WTC11 (cell line): ENCODE measurements around the gene CCNQ. TPM values are rescaled to one million over a fixed set of nuclear protein-coding genes. Genes with fewer than 3 reads are reported as not detected.
A peak's percentile ranks its signal among the peaks of the same experiment; 100 is the strongest.

Experiments
- ATAC-seq: fragments of 200-7000 bp; cut with Tn5 transposase; 2 replicates; pipeline ENCODE4 v1.10.0; 2021; ENCODE audit warnings: mild to moderate bottlenecking, moderate library complexity
- CTCF ChIA-PET: fragments of 300-600 bp; sonication (Branson Sonifier 250); formaldehyde crosslinking; loops from one replicate; lab custom pipeline; 2021; ENCODE audit warnings: antibody characterized with exemption; lab: Charles Lee
- POLR2A ChIA-PET: fragments of 350-600 bp; sonication (Branson Sonifier 250); formaldehyde crosslinking; loops from one replicate; lab custom pipeline; 2021; ENCODE audit warnings: antibody characterized with exemption; lab: Charles Lee
- DNase-seq: peaks from one replicate; pipeline ENCODE4 v3.0.0; 2021; ENCODE audit warnings: low spot score
- H3K27ac Mint-ChIP-seq: 2 replicates; pipeline ENCODE4 v1.8.0; 2021; ENCODE audit warnings: mixed read lengths
- H3K27me3 Mint-ChIP-seq: 2 replicates; pipeline ENCODE4 v1.8.0; 2021; ENCODE audit warnings: low read depth, mild to moderate bottlenecking, moderate library complexity, mixed read lengths
- H3K36me3 Mint-ChIP-seq: 2 replicates; pipeline ENCODE4 v1.8.0; 2021; ENCODE audit warnings: mixed read lengths
- H3K4me1 Mint-ChIP-seq: 2 replicates; pipeline ENCODE4 v1.8.0; 2022; ENCODE audit warnings: mixed read lengths
- H3K4me3 Mint-ChIP-seq: 2 replicates; pipeline ENCODE4 v1.8.0; 2021; ENCODE audit warnings: mild to moderate bottlenecking, moderate library complexity, mixed read lengths
- H3K9me3 Mint-ChIP-seq: 2 replicates; pipeline ENCODE4 v1.8.0; 2021; ENCODE audit warnings: mixed read lengths
- ATF2 ChIP-seq: sonication (generic); formaldehyde crosslinking; IDR thresholded peaks from 2 replicates; pipeline ENCODE4 v1.8.1; 2022; ENCODE audit warnings: low read depth, missing genetic modification reagents, borderline replicate concordance
- ATF6 ChIP-seq: sonication (generic); formaldehyde crosslinking; IDR thresholded peaks from 2 replicates; pipeline ENCODE4 v1.8.1; 2023; ENCODE audit warnings: mild to moderate bottlenecking, missing genetic modification reagents
- E2F4 ChIP-seq: sonication (generic); formaldehyde crosslinking; IDR thresholded peaks from 2 replicates; pipeline ENCODE4 v1.8.1; 2022; ENCODE audit warnings: low read depth, mild to moderate bottlenecking, moderate library complexity, missing genetic modification reagents, borderline replicate concordance
- FOXJ3 ChIP-seq: sonication (generic); formaldehyde crosslinking; IDR thresholded peaks from 2 replicates; pipeline ENCODE4 v1.9.0; 2021; ENCODE audit warnings: missing genetic modification reagents, mild to moderate bottlenecking, borderline replicate concordance
- FOXP1 ChIP-seq: sonication (generic); formaldehyde crosslinking; IDR thresholded peaks from 2 replicates; pipeline ENCODE4 v1.8.0; 2022; ENCODE audit warnings: missing genetic modification reagents, mild to moderate bottlenecking, moderate library complexity, borderline replicate concordance
- GABPB1 ChIP-seq: sonication (generic); formaldehyde crosslinking; IDR thresholded peaks from 2 replicates; pipeline ENCODE4 v1.8.1; 2023; ENCODE audit warnings: mild to moderate bottlenecking, missing genetic modification reagents
- GTF2I ChIP-seq: fragments of 250-450 bp; sonication (Bioruptor Pico); conservative IDR thresholded peaks from 2 replicates; pipeline ENCODE4 v1.4.0; 2021; ENCODE audit warnings: mild to moderate bottlenecking
- HMGA2 ChIP-seq: fragments of 250-450 bp; sonication (Bioruptor Pico); IDR thresholded peaks from 2 replicates; pipeline ENCODE4 v1.4.0; 2021; ENCODE audit warnings: mild to moderate bottlenecking, moderate library complexity
- HMGXB4 ChIP-seq: sonication (generic); formaldehyde crosslinking; IDR thresholded peaks from 2 replicates; pipeline ENCODE4 v1.8.1; 2023; ENCODE audit warnings: mild to moderate bottlenecking, moderate library complexity, missing genetic modification reagents
- IRF1 ChIP-seq: sonication (generic); formaldehyde crosslinking; IDR thresholded peaks from 2 replicates; pipeline ENCODE4 v1.8.0; 2023; ENCODE audit warnings: missing genetic modification reagents
- MYBL2 ChIP-seq: sonication (generic); formaldehyde crosslinking; IDR thresholded peaks from 2 replicates; pipeline ENCODE4 v1.8.1; 2023; ENCODE audit warnings: mild to moderate bottlenecking, moderate library complexity, missing genetic modification reagents
- NFE2L1 ChIP-seq: sonication (generic); formaldehyde crosslinking; IDR thresholded peaks from 2 replicates; pipeline ENCODE4 v1.8.1; 2023; ENCODE audit warnings: missing genetic modification reagents
- NR3C1 ChIP-seq: sonication (generic); formaldehyde crosslinking; conservative IDR thresholded peaks from 2 replicates; pipeline ENCODE4 v1.8.1; 2023; ENCODE audit warnings: low read depth, mild to moderate bottlenecking, missing genetic modification reagents
- SMAD3 ChIP-seq: sonication (generic); formaldehyde crosslinking; IDR thresholded peaks from 2 replicates; pipeline ENCODE4 v1.8.0; 2022; ENCODE audit warnings: missing genetic modification reagents, mild to moderate bottlenecking, borderline replicate concordance
- SP1 ChIP-seq: sonication (generic); formaldehyde crosslinking; conservative IDR thresholded peaks from 2 replicates; pipeline ENCODE4 v1.8.1; 2022; ENCODE audit warnings: missing genetic modification reagents
- TEAD1 ChIP-seq: sonication (generic); formaldehyde crosslinking; IDR thresholded peaks from 2 replicates; pipeline ENCODE4 v1.8.0; 2022; ENCODE audit warnings: mild to moderate bottlenecking, missing genetic modification reagents
- USF2 ChIP-seq: sonication (generic); formaldehyde crosslinking; IDR thresholded peaks from 2 replicates; pipeline ENCODE4 v1.8.1; 2023; ENCODE audit warnings: mild to moderate bottlenecking, missing genetic modification reagents, moderate library complexity
- ZBTB21 ChIP-seq: sonication (generic); formaldehyde crosslinking; IDR thresholded peaks from 2 replicates; pipeline ENCODE4 v1.8.1; 2023; ENCODE audit warnings: mild to moderate bottlenecking, missing genetic modification reagents, borderline replicate concordance
- ZNF121 ChIP-seq: sonication (generic); formaldehyde crosslinking; IDR thresholded peaks from 2 replicates; pipeline ENCODE4 v1.8.0; 2023; ENCODE audit warnings: missing genetic modification reagents
- ZNF423 ChIP-seq: fragments of 250-450 bp; sonication (Bioruptor Pico); IDR thresholded peaks from 2 replicates; pipeline ENCODE4 v2.1.2; 2022; ENCODE audit warnings: mild to moderate bottlenecking, moderate library complexity
- ZNF671 ChIP-seq: fragments of 250-450 bp; sonication (Bioruptor Pico); IDR thresholded peaks from 2 replicates; pipeline ENCODE4 v1.8.0; 2021; ENCODE audit warnings: mild to moderate bottlenecking
- total RNA-seq: library from RNA; stranded (reverse); gene quantifications from 3 replicates; pipeline ENCODE4 v1.2.3, GENCODE V29; 2021

CCNQ gene
- total RNA-seq, 1 experiment from 2014 or later = 17.4 TPM

- ATAC-seq (no peak), DNase-seq (no peak)
- Mint-ChIP-seq H3K4me3 (no peak overlapping the region), H3K9me3 (no peaks in the 10 kb centered on the region), H3K36me3 (no peaks in the 10 kb centered on the region), H3K27ac (no peak overlapping the region), H3K27me3 (no peaks in the 10 kb centered on the region), H3K4me1 (peaks cover 8% of the 10 kb centered on the region)
- ChIA-PET CTCF (interaction anchor here (1.1 to 6.4 kb wide), 6 partner anchors 9 to 100 kb away, joined by 4 to 48 read pairs (median 10); no protein-coding TSS in a partner anchor), POLR2A (no interaction called here)
- TF ChIP-seq FOXJ3 (CRISPR knock-in tag) (no peak), HMGA2 (no peak), IRF1 (CRISPR knock-in tag) (no peak), MYBL2 (no peak), USF2 (CRISPR knock-in tag) (no peak)
These were observed 29.5 kb downstream of the CCNQ start for GRCh38 chrX:153569475-153569874.

GRCh38 chrX:153568451-153569011 lies 30.4 kb downstream of the CCNQ start:
- ChIA-PET CTCF (interaction anchor here (0.7 to 6.4 kb wide), 16 partner anchors 9 to 140 kb away, joined by 3 to 48 read pairs (median 6); partner anchors contain the start of gene HAUS7), POLR2A (no interaction called here)

GRCh38 chrX:153565996-153566580 lies 32.9 kb downstream of the CCNQ start:
- DNase-seq (peak; percentile 40), ATAC-seq (peak; percentile 77)
- CTCF ChIA-PET = interaction anchor here (0.7 to 6.4 kb wide), 7 partner anchors 11 to 103 kb away, joined by 3 to 48 read pairs (median 6); no protein-coding TSS in a partner anchor
- POLR2A ChIA-PET = no interaction called here
- no peak overlapping the region for H3K27ac Mint-ChIP-seq
- H3K4me1 Mint-ChIP-seq = peaks cover 8% of the 10 kb centered on the region
- H3K9me3 Mint-ChIP-seq = no peaks in the 10 kb centered on the region
- no peak overlapping the region for H3K4me3 Mint-ChIP-seq
- H3K27me3 Mint-ChIP-seq = no peaks in the 10 kb centered on the region; the same call in 1 of the 2 replicates
- H3K36me3 Mint-ChIP-seq = no peaks in the 10 kb centered on the region
- no peak for TF ChIP-seq E2F4 (CRISPR knock-in tag)
- no peak for TF ChIP-seq ZNF671
- no peak for TF ChIP-seq ZNF121 (CRISPR knock-in tag)
- TF ChIP-seq ZNF423 (CRISPR knock-in tag) = no peak
- no peak for TF ChIP-seq SP1 (CRISPR knock-in tag)
- no peak for TF ChIP-seq USF2 (CRISPR knock-in tag)
- no peak for TF ChIP-seq ZBTB21 (CRISPR knock-in tag)
- no peak for TF ChIP-seq ATF6 (CRISPR knock-in tag)
- no peak for TF ChIP-seq TEAD1 (CRISPR knock-in tag)

More at GRCh38 chrX:153568451-153569011, 30.4 kb downstream of the CCNQ start:
- H3K9me3 Mint-ChIP-seq = no peaks in the 10 kb centered on the region
- no peak overlapping the region for H3K4me3 Mint-ChIP-seq
- TF ChIP-seq ZNF121 (CRISPR knock-in tag) (no peak), ZNF671 (no peak), NFE2L1 (no peak), GTF2I (no peak), HMGXB4 (no peak), SMAD3 (CRISPR knock-in tag) (no peak), FOXP1 (CRISPR knock-in tag) (no peak), NR3C1 (no peak), ATF2 (CRISPR knock-in tag) (no peak), GABPB1 (CRISPR knock-in tag) (no peak)
- H3K27me3 Mint-ChIP-seq = no peaks in the 10 kb centered on the region
- ATAC-seq (peak; percentile 54), DNase-seq (peak; percentile 24)
- no peaks in the 10 kb centered on the region for H3K36me3 Mint-ChIP-seq
- H3K27ac Mint-ChIP-seq = no peak overlapping the region
- peaks cover 8% of the 10 kb centered on the region for H3K4me1 Mint-ChIP-seq
